Activated CD8-positive, alpha-beta T cell treated with anti-CD3 and anti-CD28 coated beads, Interleukin-2, amount 10 ng/mL, durations not matched to agents 7 days and 5 days (primary cell): Measurements from ENCODE around the gene TMEM200A. TPM values are rescaled to one million over a fixed set of nuclear protein-coding genes. Genes with fewer than 3 reads are reported as not detected.
A peak's percentile ranks its signal among the peaks of the same experiment; 100 is the strongest.

Source experiments
- ATAC-seq: fragments of 150-1000 bp; cut with Tn5 transposase; one replicate; pipeline ENCODE4 v1.10.0; 2021; ENCODE audit warnings: moderate library complexity
- CTCF ChIA-PET: fragments of 350-600 bp; sonication (Branson Sonifier 250); formaldehyde crosslinking; loops from one replicate; lab custom pipeline; 2021; ENCODE audit warnings: antibody characterized with exemption; lab: Charles Lee
- POLR2A ChIA-PET: fragments of 350-600 bp; sonication (Branson Sonifier 250); formaldehyde crosslinking; loops from one replicate; lab custom pipeline; 2021; ENCODE audit warnings: antibody characterized with exemption; lab: Charles Lee
- DNase-seq: peaks from one replicate; pipeline ENCODE4 v3.0.0-alpha.2; 2020
- H3K27ac Mint-ChIP-seq: one replicate; pipeline ENCODE4 v1.8.0; 2021; ENCODE audit warnings: mild to moderate bottlenecking, mixed read lengths
- H3K27me3 Mint-ChIP-seq: one replicate; pipeline ENCODE4 v1.8.0; 2021; ENCODE audit warnings: low read depth, mixed read lengths
- H3K36me3 Mint-ChIP-seq: one replicate; pipeline ENCODE4 v1.8.0; 2021; ENCODE audit warnings: low read depth, mixed read lengths
- H3K4me1 Mint-ChIP-seq: one replicate; pipeline ENCODE4 v1.8.0; 2021; ENCODE audit warnings: low read depth, mixed read lengths
- H3K4me3 Mint-ChIP-seq: one replicate; pipeline ENCODE4 v1.8.0; 2021; ENCODE audit warnings: mild to moderate bottlenecking, mixed read lengths
- H3K9me3 Mint-ChIP-seq: one replicate; pipeline ENCODE4 v1.8.0; 2022; ENCODE audit warnings: mixed read lengths; ENCODE audit not compliant: insufficient read depth
- total RNA-seq, 2 experiments: library from RNA; stranded (reverse); gene quantifications; one replicate each; pipeline ENCODE4 v1.2.3, GENCODE V29; 2021

Gene TMEM200A
- total RNA-seq, 2 experiments from 2014 or later: 2.6 to 2.7 TPM

DNA sequence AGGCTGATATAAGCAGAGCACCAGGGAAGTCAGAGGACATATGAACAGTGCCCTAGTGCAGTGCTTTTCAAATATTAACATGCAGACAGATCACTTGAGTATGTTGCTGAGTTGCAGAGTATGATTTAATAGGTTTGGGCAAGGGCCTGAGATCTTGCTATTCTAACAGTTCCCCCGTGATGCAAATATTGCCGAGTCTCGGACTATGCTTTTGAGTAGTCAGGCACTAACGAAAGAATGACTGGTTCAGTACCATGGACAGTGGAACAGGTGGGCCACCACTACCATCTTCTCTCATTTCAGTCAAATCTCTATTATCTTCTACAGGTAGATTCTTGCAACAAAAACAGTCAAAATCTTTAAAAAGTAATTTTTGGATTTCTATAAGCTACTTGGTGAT, 3.7 kb upstream of the TMEM200A start:
- Mint-ChIP-seq H3K27me3 (peaks cover 18% of the 10 kb centered on the region), H3K4me1 (peaks cover 18% of the 10 kb centered on the region), H3K4me3 (no peak overlapping the region), H3K9me3 (peaks cover 5% of the 10 kb centered on the region), H3K27ac (no peak overlapping the region), H3K36me3 (peaks cover 5% of the 10 kb centered on the region)
- ChIA-PET CTCF (no interaction called here), POLR2A (no interaction called here)
- ATAC-seq (no peak), DNase-seq (peak; percentile 49)

GRCh38 chr6:130364224-130364780, 1.5 kb upstream of the TMEM200A start:
- Mint-ChIP-seq H3K27ac (no peak overlapping the region), H3K36me3 (peaks cover 5% of the 10 kb centered on the region), H3K4me1 (peaks cover 18% of the 10 kb centered on the region), H3K9me3 (peaks cover 5% of the 10 kb centered on the region), H3K27me3 (peaks cover 27% of the 10 kb centered on the region), H3K4me3 (peak overlapping the region; percentile 71)
- CTCF ChIA-PET: interaction anchor here (2.0 kb wide), 1 partner anchor 312 kb away, joined by 4 read pairs; no protein-coding TSS in a partner anchor
- DNase-seq: no peak
- no peak for ATAC-seq
- POLR2A ChIA-PET: no interaction called here

DNA sequence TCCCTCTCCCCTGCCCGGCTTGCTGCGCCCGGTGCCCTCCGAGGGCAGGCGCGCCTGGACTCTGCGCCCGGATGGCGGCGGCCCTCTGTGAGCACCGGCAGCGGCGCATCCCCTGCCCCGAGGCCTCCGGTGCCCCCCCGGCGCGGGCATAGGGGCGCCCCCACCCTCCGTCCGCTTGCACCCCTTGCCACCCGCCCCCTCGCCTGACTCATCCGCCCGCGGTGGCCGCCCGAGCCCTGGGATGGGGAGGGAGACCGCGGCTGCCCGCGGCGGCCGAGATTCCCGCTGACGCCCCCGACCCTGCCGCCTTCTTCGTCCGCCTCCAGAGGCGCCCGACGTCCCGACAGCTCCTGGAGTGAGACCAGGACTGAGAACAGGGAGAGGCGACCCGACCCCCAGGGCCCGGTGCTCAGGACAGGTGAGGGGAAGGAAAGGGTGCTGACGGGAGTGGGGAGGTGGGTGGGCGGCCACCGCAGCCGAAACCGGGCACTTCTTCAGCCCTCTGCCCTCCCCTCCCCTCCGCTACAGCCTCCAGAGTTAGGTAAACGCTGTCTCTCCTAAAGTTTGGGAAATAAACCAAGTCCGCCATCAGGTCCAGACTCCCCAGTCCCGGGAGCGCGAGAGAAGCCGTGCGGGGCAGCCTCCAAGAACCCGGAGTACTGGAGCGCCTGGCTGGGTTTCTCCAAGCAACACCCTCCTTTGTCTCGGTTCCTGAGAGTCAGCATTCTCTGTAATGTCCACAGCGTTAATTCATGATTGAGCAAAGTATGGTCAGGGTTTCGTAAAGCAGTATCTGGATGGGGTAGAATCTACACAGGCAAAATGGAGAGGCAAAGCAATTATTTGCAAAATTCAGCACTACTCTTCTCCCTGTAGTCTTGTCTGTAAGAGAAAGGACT, 539 bp downstream of the TMEM200A start:
- peak overlapping the region; percentile 71 for H3K4me3 Mint-ChIP-seq
- H3K27ac Mint-ChIP-seq: no peak overlapping the region
- peaks cover 5% of the 10 kb centered on the region for H3K36me3 Mint-ChIP-seq
- H3K27me3 Mint-ChIP-seq: peaks cover 39% of the 10 kb centered on the region
- H3K4me1 Mint-ChIP-seq: peaks cover 18% of the 10 kb centered on the region
- CTCF ChIA-PET: interaction anchor here (0.9 to 3.0 kb wide), 5 partner anchors 15 to 239 kb away, joined by 3 to 25 read pairs (median 3); no protein-coding TSS in a partner anchor
- peak; percentile 78 for ATAC-seq
- H3K9me3 Mint-ChIP-seq: no peaks in the 10 kb centered on the region
- POLR2A ChIA-PET: no interaction called here
- no peak for DNase-seq

GRCh38 chr6:130367767-130368166, 1.9 kb downstream of the TMEM200A start:
- Mint-ChIP-seq H3K9me3 (no peaks in the 10 kb centered on the region), H3K4me1 (peaks cover 18% of the 10 kb centered on the region), H3K27me3 (peaks cover 40% of the 10 kb centered on the region), H3K4me3 (no peak overlapping the region), H3K36me3 (peaks cover 5% of the 10 kb centered on the region), H3K27ac (no peak overlapping the region)
- no peak for ATAC-seq
- DNase-seq: no peak
- ChIA-PET POLR2A (no interaction called here), CTCF (interaction anchor here (0.6 to 3.0 kb wide), 4 partner anchors 10 to 475 kb away, joined by 3 to 25 read pairs (median 6); no protein-coding TSS in a partner anchor)

DNA sequence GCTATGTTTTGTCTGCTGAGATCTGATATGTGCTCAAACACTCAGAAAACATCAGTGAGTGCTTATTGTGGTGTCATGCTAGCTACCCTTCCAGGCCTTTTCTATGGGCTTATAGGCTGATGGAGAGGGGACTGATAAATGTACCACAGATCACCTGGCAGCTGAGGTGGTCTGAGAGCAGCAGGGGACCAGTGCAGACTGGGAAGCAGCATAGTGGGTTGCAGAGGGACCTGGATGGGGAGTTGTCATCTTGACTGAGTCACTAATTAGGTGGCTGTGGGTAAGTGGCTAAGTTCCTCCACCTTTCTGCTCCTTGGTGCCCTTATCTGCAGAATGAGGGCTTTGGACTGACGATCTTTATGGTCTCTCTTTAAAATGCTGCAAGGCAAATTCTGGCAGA, 2.8 kb downstream of the TMEM200A start:
- Mint-ChIP-seq H3K36me3 (peaks cover 5% of the 10 kb centered on the region), H3K27me3 (peaks cover 40% of the 10 kb centered on the region), H3K4me3 (no peak overlapping the region), H3K4me1 (peaks cover 18% of the 10 kb centered on the region), H3K27ac (no peak overlapping the region), H3K9me3 (no peaks in the 10 kb centered on the region)
- DNase-seq (no peak), ATAC-seq (no peak)
- ChIA-PET CTCF (interaction anchor here (0.6 to 3.0 kb wide), 5 partner anchors 11 to 475 kb away, joined by 3 to 25 read pairs (median 6); no protein-coding TSS in a partner anchor), POLR2A (no interaction called here)

- Mint-ChIP-seq H3K27me3 (peaks cover 36% of the 10 kb centered on the region), H3K4me1 (peaks cover 11% of the 10 kb centered on the region), H3K36me3 (peaks cover 5% of the 10 kb centered on the region), H3K4me3 (no peak overlapping the region), H3K9me3 (no peaks in the 10 kb centered on the region), H3K27ac (no peak overlapping the region)
- ChIA-PET POLR2A (no interaction called here), CTCF (interaction anchor here (1.1 to 3.0 kb wide), 2 partner anchors 12 to 14 kb away, joined by 3 to 25 read pairs; no protein-coding TSS in a partner anchor)
- no peak for DNase-seq
- no peak for ATAC-seq
Measured at GRCh38 chr6:130369831-130370230, 4.0 kb downstream of the TMEM200A start.

- Mint-ChIP-seq H3K27ac (no peak overlapping the region), H3K4me1 (peaks cover 2% of the 10 kb centered on the region), H3K4me3 (no peak overlapping the region), H3K36me3 (peaks cover under 1% of the 10 kb centered on the region), H3K27me3 (peaks cover 30% of the 10 kb centered on the region), H3K9me3 (no peaks in the 10 kb centered on the region)
- POLR2A ChIA-PET: no interaction called here
- CTCF ChIA-PET: interaction anchor here (1.2 to 1.7 kb wide), 3 partner anchors 10 to 326 kb away, joined by 3 to 5 read pairs (median 3); no protein-coding TSS in a partner anchor
- ATAC-seq (no peak), DNase-seq (no peak)
Measured at GRCh38 chr6:130371921-130372420, 6.2 kb downstream of the TMEM200A start.

DNA sequence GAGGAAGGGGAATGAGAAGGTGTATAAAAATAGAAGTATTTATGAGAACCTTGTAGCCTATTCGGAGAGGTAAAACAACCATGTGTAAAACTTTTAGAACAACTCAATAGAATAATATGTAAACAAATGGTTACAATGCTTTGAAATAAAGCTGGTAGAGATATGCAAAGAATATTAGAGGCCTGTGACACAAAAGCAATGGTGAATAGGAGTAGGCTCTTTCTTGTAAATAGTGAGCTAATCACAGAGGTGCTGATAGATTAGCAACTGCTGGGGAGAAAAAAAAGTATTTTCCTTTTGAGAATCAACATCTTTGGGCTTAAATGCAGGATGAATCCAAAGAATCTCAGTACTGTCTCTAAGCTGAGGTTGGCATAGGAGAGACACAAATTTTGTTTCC, 7.0 kb downstream of the TMEM200A start:
- H3K4me3 Mint-ChIP-seq: no peak overlapping the region
- DNase-seq: no peak
- H3K36me3 Mint-ChIP-seq: no peaks in the 10 kb centered on the region
- peaks cover 2% of the 10 kb centered on the region for H3K4me1 Mint-ChIP-seq
- CTCF ChIA-PET: interaction anchor here (0.7 to 1.7 kb wide), 3 partner anchors 9 to 325 kb away, joined by 3 to 5 read pairs (median 3); no protein-coding TSS in a partner anchor
- H3K27ac Mint-ChIP-seq: no peak overlapping the region
- peaks cover 28% of the 10 kb centered on the region for H3K27me3 Mint-ChIP-seq
- POLR2A ChIA-PET: no interaction called here
- ATAC-seq: no peak
- no peaks in the 10 kb centered on the region for H3K9me3 Mint-ChIP-seq

DNA sequence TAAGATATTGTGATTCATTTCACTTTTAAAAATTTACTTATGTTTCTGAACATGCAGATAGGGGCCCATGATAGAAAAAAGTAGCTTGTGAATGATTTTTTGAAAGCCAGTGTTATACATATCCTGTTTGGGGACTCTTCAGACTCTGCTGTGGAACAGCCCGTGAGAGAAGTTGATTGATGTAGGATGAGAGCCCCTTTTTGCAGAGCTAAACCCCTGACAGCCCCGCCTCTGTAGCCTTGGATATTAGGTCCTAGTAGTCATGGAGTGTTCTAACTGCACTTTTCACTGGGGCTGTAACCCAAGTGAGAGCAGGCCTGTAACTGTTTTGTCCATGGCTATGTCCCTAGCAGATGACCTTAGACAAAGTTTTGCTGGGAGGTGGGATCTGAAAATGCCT, 8.2 kb downstream of the TMEM200A start:
- ATAC-seq (no peak), DNase-seq (no peak)
- no peaks in the 10 kb centered on the region for H3K36me3 Mint-ChIP-seq
- peaks cover 6% of the 10 kb centered on the region for H3K4me1 Mint-ChIP-seq
- H3K4me3 Mint-ChIP-seq: no peak overlapping the region
- ChIA-PET POLR2A (no interaction called here), CTCF (interaction anchor here (1.1 kb wide), 1 partner anchor 8 kb away, joined by 3 read pairs; no protein-coding TSS in a partner anchor)
- peaks cover 17% of the 10 kb centered on the region for H3K27me3 Mint-ChIP-seq
- no peaks in the 10 kb centered on the region for H3K9me3 Mint-ChIP-seq
- no peak overlapping the region for H3K27ac Mint-ChIP-seq

- Mint-ChIP-seq H3K36me3 (peaks cover 4% of the 10 kb centered on the region), H3K27me3 (peaks cover 2% of the 10 kb centered on the region), H3K27ac (no peak overlapping the region), H3K9me3 (no peaks in the 10 kb centered on the region), H3K4me1 (peaks cover 16% of the 10 kb centered on the region), H3K4me3 (no peak overlapping the region)
- DNase-seq (no peak), ATAC-seq (no peak)
- POLR2A ChIA-PET: no interaction called here
- CTCF ChIA-PET: interaction anchor here (1.1 kb wide), 1 partner anchor 496 kb away, joined by 3 read pairs; no protein-coding TSS in a partner anchor
Measured at GRCh38 chr6:130376936-130377335, 11.1 kb downstream of the TMEM200A start.

- H3K4me1 Mint-ChIP-seq: peaks cover 20% of the 10 kb centered on the region
- H3K27ac Mint-ChIP-seq: no peak overlapping the region
- ATAC-seq: no peak
- CTCF ChIA-PET: interaction anchor here (0.8 to 1.1 kb wide), 2 partner anchors 23 to 495 kb away, joined by 3 read pairs; no protein-coding TSS in a partner anchor
- POLR2A ChIA-PET: no interaction called here
- no peak overlapping the region for H3K4me3 Mint-ChIP-seq
- H3K27me3 Mint-ChIP-seq: no peaks in the 10 kb centered on the region
- H3K36me3 Mint-ChIP-seq: peaks cover 7% of the 10 kb centered on the region
- no peak for DNase-seq
- H3K9me3 Mint-ChIP-seq: no peaks in the 10 kb centered on the region
Measured at GRCh38 chr6:130377371-130377770, 11.6 kb downstream of the TMEM200A start.
